Stimulated activated CD8-positive, alpha-beta memory T cell treated with anti-CD3 and anti-CD28 coated beads, Interleukin-7, amount 100 ng/mL, for 48 hours (primary cell): ENCODE results near the gene FAM170B.

Experiments
- DNase-seq, 2 donors: peaks; one replicate each; pipeline ENCODE4 v3.0.0-alpha.2; 2020; ENCODE audit warnings: low read depth in 1 of 2; ENCODE audit errors: extremely low read depth in 1 of 2

FAM170B gene

DNA sequence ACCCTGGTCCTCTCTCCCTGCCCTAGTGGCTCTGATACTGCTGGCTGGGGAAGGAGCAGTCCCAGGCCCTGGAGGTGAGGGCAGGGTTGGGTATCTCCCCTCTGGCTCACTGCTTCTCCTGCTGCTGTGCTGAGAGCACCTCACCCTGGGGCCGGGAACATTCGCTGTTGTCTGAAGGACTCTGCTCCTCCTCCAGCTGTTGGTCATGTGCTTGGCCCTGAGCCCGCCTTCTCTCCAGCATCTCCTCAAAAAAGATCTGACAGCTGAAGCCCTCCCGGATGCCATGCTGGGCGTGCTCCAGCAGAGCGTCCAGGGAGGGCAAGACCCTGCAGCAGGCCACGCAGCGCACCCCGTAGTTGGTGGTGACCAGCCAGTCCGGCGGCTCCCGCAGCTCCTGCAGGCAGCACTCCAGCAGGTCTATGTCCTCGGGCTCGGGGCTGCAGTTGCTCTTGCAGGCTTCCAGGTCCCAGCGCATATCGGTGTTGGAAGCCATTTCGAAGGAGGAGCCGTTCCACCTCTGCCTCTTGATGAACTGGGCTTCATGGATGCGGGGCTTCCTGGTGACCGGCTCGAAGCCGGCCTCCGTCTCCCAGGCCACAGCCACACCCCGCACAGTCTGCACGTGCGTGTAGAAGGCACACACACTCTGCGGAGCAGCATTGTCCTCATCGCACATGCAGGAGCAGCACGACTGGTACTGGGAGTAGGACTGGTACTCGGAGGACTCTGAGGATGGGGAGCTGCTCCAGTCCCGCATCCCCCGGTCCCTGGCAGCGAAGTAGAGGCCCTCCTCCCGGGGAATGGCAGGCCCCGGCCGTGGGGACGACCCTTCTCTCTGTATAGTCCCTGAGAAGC, 2.1 kb downstream of the FAM170B start:
- DNase-seq = no peak

DNA sequence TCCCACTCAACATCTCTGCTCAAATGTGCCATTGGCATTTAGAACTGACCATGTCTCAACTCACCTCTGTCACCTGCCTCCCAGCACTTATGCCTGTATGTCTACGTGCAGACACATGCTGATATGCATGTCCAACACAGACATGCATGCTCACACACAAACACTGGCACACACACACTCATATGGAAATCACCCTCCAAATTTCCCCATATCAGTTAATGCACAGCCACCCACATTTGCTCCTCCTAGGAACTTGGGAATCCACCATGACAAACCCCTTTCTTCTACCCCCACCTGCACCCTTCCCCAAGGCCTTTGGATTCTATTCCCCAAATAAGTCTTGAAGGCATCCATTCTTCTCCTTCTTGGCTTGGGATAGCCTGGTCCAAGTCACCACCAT, 4.4 kb downstream of the FAM170B start:
- DNase-seq = no peak

DNA sequence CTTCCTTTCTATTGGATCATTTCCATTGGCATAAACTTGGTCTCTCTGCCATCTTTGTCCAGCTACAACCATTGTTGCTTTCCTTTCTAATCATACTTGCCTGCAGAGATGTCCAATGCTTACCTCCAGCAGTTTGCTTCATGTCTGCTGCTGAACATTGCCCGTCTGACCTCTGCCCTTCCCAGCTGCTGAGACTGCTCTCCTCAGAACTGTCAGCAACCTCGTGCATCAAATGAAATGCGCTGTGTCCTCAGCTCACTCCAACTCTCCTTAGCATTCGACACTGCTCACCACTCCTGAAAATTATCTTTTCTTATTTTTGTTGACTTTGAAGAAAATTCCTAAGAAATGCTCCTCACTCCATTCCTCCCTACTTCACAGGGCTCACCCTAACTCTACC, 5.0 kb downstream of the FAM170B start:
- no peak for DNase-seq

DNA sequence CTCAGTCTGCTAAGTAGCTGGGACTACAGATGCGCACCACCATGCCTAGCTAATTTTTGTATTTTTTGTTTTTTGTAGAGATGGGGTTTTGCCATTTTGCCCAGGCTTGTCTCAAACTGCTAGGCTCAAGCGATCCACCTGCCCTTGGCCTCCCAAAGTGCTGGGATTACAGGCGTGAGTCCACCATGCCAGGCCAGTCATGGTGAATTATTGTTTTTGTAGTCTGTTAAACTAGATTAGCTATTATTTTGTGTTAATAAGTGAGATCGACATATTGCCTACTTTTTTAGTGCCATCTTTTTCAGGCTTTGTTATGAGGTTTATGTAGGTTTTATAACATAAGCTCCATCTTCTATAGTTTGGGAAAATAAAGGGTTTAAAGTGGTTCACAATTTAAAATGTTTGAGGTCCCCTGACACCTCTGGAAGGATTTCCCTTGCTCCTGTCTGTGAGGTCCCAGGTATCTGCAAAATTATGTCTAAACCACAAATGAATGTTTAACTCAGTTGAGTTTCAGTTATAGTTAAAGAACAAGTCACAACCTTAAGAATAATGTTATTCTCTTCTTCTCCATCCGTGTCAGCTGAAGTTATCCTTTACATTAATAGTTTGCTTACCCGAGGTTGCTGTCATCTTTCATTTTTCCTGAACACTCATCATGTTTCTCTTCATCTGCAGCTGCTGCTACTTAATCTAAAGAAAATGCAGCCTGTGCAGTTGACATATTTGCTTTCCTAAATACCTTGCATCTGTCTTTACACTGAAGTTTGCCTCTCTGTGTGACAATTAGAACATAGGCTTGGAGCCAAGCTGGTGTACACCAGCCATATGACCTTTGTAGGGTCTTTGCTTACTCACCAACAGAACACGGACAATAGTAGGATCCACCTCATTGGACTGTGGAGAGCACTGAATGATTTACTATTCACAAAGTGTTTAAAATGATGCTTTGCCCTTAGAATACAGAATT, 9.6 kb downstream of the FAM170B start:
- DNase-seq = no peak

DNA sequence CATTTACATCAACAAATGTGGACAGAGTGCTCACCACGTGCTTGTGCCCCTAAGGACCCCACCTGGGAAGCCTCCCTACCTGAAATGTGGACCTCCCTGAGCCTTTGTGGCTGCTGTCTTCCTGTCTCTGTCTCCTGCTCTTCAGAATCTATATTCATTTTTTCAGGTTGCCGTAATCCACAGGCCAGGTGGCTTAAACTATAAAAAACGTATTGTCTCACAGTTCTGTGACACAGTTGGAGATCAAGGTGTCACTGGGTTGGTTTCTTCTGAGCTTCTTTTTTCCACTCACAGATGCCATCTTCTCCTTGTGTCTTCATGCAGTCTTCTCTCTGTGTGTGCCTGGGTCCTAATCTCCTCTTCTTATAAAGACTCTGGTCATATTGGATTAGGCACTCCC, 12.9 kb downstream of the FAM170B start:
- no peak for DNase-seq

DNA sequence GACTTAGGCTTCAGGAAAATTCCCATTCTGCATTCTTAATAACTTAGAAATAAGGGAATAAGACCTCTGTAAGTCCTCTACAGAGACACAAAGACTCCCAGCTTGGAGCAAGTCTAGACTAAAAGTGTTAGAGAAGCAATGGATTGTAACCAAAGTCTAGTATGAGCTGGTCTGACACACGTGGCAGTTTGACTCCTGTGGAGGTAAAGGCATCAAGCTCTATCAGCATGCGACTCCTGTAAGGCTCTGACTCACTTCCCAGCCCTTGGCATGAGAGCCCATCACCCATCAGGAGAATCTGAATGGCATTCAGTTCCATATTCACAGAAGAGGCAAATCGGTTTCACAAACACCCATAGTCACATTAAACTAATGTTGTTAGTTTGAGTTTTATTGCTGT, 14.1 kb downstream of the FAM170B start:
- DNase-seq = no peak

DNA sequence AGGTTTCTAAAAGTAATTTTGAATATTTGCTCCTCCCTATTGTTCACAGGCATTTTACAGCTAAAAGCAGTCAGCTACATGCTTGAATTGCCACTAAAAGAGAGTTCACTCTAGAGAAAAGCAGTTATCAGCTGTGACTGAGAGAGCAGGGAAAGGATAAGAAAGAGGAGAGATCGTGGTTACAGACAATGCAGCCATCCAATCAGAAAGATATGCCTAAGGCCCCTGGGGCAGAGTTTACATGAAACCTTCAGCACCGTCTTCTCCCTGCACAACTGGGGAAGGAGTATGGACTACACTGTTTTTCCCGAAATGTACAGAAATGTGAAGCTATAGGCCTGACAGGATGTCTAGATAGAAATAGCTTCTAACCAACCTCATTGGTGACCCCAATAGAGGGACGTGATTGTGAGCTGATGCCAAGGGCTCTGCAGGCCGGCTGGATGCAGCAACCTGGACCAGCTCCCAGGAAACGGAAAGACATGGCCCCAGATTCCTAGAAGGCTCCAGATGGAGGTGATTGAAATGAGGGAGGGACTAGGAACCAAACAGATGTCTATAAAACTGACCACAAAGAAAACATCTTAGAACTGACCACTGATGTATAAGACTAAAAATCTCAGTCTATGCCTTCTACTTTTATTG, 15.3 kb downstream of the FAM170B start:
- DNase-seq = no peak

DNA sequence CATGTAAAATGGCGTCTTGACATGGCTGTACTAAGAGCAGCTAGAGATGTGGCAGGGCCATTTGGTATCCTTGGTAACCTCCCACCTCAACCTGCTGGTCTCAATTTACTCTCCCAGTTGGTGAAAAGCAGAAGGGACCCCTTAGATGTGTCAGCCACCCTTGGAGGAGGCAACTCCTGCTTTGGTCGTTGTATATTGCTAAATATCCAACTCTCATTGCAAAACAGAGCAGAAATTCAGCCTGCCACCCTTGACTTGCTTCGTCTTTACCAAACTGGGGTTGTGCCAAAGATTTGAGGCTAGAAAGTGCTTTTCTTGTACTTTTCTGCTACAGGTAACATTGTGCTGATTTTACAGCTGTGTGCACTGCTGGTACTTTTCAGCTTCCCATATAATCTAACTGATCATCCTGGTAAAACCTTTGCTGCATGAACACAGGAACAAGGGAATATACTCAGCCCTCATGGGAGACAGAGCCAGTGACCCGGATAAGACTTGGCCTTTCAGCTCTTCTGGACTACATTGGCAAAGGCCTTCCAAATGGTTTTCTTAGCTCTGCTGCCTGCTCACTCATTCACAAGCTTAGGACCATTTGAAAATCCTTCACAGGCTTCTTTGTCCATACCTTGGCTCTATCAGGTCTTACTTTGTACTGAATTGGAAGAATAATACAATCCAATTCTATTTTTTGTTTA, 16.3 kb downstream of the FAM170B start:
- DNase-seq = no peak

DNA sequence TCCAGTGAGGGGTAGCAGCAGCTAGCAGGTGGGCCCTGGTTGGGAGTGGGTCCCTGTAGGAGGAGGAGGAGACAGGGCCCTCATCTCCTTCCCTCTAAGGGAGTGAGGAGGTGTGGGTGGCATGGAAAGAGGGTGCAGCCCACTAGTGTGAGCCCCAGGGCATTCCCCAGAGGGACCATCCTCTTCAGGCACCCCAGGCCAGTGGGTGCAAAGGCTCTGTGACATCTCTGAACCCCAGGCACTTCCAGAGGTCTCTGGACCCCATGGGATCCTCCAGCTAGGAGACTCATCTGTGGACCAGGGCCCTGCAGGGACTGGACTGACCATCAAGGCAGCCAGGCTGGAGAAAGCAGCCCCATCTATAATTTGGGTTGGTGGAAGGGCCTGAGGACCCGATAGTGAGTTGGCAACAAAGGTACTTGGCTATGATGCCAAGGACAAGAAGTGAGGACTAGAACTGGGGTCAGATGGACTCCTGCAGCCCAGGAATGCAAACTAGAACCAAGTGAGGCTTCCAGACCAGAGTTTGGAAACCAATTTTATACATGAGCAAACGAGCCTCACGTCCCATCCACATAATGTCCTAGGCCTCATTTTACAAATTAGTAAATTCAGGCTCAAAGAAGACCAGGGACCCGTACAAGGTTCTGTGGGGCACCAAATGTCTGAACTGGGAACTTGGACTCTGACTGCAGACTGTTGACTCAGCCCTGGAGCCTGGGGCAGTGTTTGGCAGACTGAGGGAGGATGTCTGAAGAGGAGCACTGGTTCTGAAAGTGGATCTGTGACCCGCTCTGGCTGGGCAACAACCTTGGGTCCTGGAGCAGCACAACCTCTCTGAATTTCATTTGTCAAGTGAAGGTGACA, 17.1 kb downstream of the FAM170B start:
- DNase-seq = no peak

DNA sequence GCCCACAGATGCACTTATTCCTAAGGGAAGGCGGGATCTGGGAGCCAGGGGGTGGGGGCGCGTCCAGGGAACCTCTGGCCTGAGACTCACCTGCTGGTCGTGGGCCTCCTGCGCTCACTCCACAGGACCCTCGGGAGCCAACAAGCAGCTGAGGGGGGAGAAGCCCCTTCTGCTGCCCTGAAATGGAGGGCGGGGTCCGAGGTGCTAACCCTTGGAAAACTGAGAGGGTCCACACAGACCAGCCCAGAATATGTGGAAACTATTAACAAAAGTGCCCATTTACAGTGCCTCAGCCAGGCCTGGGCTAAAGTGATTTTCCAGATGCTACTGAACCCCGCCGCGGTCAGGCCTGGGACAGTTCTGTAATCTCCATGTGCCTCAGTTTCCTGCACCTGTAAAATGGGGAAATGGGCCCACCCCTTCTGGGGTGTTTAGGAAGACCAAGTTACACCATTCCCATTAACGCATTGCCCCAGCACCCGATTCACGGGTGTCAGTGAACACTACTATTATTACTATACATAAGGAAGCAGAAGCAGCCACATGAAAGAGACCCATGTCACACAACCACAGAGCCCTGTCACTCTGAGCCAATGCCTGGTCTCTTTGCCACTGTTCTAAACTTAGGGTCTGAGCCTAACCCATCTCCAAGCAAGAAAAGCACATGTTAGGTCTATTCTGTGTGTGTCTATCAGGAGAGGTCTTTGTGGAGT, 17.9 kb downstream of the FAM170B start:
- no peak for DNase-seq

DNA sequence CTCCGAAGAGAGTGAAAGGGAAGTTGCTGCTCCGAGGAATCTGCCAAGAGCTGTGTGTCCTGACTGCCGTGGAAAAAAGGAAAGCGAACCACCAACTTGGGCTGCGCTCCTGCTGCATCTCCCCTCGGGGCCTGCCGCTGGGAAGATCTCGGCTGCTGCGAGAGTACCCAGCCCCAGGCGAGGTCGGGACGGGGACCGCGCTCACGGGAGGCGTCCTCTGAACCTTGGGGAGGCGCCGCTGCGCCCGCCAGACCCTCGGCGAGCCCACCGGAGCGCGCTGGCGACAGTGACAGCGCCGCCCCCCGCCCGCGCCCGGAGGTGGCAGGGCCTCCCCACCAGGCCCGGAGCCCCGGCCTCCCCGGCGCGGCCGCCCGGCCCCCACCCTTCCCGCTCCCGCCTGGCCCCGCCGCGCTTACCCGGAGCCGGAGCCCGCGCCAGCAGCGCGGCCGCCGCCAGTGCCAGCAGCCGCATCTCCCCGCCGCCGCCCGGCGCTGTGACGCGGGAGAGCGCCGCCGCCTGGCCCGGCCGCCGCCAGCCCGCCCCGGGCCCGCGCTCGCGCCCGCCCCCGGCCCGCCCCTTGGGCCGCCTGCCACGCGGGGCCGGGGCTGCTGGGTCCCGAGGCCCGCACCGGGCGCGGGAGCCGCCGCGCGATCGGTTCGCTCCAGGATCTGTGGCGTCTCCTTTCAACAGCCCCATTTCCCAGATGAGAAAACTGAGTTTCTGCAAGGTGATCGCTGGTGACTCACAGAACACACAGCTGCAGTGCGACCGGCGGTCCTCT, 18.6 kb downstream of the FAM170B start, which contains the start of gene VSTM4:
Gene VSTM4 (minus strand): TSS at position 508 of the 781 bp plus-strand sequence. CDS start 37 bp downstream, at position 471.
- no peak for DNase-seq

DNA sequence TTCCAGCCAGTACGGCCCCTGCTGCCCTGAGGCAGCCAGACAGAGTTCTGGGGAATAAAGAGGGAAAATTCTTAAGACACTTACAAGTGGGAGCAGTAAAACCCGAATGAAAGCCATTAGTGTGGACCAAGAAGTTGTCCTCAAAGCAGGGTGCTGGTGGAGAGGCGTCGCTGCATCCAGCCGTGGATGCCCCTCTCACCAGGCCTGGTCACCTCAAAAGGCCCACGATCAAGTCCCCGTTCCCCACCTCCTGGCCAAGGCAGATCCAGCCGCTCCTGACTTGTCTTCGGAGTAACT, 19.2 kb downstream of the FAM170B start:
- no peak for DNase-seq

DNA sequence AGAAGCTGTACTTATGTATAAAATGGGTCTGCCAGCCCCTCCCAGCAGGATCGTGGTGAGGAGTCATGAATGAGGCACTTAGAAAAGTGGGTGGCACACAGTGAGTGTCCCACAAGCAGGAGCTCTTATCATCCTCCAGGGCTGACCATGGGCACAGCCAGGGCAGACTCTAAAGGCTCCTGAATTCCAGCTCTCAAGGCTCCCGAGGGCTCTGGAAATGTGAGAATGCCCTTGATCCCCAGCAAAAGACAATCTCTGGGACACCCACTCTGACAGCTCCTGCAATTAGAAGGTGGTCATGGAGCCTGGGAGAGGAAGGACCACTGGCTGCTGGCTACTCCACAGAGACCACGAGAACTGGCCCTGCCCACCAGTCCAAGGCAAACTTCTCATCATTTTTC, 20.1 kb downstream of the FAM170B start:
- DNase-seq = no peak

DNA sequence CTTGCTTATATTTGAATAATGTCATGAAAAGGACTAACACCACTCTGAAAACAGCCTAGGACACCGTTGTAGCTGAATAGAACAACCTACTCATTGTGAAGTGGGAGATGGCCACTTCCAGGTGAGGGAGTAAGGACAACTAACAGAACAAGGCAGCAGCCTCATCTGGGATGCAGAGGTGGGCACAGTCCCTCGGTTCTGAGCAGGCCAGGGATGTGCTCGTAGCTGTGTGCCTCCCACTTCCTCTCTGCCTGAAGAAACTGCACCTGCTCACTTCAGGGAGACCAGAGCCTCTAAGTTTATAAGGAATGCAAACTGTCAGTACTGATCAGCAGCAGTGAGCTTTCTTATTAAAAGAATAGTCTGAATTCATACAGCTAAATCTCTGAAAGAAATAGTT, 21.0 kb downstream of the FAM170B start:
- no peak for DNase-seq

DNA sequence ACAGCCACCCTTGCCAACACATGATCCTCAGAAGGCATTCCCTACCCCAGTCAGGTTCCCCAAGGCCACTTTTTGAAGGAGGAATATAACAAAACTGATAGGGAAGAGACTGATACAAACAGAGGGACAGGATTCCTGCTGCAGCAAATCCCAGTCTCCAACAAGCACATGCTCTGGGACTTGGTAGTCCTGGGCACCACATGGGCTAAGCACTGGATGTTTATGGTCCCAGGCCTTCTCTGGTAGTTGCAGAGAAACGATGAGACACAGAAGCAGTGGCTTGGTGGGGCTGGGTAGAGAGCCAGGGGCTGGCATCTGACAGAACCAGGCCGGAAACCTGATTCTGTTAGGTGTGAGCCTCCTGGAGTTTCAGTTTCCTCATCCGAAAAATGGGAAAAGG, 21.7 kb downstream of the FAM170B start:
- DNase-seq = no peak

DNA sequence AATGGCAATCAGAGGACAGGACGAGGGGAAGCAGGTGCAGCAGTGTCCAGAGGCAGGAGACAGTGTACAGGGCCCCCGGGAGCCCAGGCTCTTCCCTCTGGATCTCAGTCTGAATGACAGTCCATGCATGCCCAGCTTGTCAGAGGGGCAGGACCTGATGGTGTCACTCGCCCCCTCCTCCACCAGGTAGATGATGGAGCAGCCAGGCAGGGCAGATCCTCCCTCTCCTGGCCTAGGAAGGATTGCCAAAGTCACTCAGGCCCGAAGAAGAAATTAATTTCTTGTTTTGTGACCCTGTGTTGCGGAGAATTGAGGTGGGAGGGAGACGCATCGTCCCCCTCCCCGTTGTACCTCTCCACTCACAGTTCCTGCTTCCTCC, 22.5 kb downstream of the FAM170B start:
- DNase-seq = no peak

DNA sequence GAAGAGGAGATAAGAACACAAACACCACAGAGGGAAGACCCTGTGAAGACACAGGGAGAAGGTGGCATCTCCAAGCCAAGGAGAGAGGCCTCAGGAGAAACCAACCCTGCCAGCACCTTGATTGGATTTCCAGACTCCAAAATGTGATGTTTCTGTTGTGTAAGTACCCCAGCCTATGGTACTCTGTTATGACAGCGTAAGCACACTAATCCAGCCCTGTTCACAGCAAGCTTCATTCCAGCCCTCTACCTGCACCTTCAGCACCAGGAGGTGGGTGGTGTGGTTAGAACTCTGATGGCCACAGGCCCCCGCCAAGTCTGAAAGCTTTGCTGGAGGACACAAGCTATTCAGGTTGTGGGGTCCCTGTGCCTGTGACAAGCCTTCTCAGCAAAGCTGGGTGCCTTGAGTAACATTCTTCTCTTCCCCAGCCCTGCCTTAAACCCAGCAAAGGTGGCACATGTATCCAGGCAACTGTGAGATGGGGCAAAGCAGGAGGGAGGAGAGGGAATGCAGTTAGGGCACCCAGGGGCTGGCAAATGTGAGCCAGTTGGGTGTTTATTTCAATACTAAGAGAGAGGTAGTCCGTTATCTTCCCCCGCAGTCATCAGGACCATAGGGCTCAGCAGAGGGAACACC, 23.0 kb downstream of the FAM170B start:
- DNase-seq = no peak
